Measurements from ENCODE around the gene MGAT5B.

The MGAT5B gene

GRCh38 chr17:76996741-76997694, 128.8 kb downstream of the MGAT5B start:
- no peak overlapping the region for H3K4me3 ChIP-seq (ENCODE audit: low read depth, low read length)
- TF ChIP-seq, protein P1, sequence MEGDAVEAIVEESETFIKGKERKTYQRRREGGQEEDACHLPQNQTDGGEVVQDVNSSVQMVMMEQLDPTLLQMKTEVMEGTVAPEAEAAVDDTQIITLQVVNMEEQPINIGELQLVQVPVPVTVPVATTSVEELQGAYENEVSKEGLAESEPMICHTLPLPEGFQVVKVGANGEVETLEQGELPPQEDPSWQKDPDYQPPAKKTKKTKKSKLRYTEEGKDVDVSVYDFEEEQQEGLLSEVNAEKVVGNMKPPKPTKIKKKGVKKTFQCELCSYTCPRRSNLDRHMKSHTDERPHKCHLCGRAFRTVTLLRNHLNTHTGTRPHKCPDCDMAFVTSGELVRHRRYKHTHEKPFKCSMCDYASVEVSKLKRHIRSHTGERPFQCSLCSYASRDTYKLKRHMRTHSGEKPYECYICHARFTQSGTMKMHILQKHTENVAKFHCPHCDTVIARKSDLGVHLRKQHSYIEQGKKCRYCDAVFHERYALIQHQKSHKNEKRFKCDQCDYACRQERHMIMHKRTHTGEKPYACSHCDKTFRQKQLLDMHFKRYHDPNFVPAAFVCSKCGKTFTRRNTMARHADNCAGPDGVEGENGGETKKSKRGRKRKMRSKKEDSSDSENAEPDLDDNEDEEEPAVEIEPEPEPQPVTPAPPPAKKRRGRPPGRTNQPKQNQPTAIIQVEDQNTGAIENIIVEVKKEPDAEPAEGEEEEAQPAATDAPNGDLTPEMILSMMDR (IDR thresholded peaks at IDR 0.05; ENCODE audit: low read depth, low read length): no peak

- H3K4me3 ChIP-seq (ENCODE audit: low read depth, low read length): no peak overlapping the region
- TF ChIP-seq, protein P1 (IDR thresholded peaks at IDR 0.05; ENCODE audit: low read depth, low read length): no peak
These were observed 129.9 kb downstream of the MGAT5B start for GRCh38 chr17:76997981-76998531.

- TF ChIP-seq, protein P1 (IDR thresholded peaks at IDR 0.05; ENCODE audit: low read depth, low read length): no peak
- H3K4me3 ChIP-seq (ENCODE audit: low read depth, low read length): no peak overlapping the region
These were observed 130.6 kb downstream of the MGAT5B start for GRCh38 chr17:76998839-76999238.
